ENCODE measurements around the gene SLC27A5.
A peak's percentile ranks its signal among the peaks of the same experiment; 100 is the strongest.

Gene SLC27A5

DNA sequence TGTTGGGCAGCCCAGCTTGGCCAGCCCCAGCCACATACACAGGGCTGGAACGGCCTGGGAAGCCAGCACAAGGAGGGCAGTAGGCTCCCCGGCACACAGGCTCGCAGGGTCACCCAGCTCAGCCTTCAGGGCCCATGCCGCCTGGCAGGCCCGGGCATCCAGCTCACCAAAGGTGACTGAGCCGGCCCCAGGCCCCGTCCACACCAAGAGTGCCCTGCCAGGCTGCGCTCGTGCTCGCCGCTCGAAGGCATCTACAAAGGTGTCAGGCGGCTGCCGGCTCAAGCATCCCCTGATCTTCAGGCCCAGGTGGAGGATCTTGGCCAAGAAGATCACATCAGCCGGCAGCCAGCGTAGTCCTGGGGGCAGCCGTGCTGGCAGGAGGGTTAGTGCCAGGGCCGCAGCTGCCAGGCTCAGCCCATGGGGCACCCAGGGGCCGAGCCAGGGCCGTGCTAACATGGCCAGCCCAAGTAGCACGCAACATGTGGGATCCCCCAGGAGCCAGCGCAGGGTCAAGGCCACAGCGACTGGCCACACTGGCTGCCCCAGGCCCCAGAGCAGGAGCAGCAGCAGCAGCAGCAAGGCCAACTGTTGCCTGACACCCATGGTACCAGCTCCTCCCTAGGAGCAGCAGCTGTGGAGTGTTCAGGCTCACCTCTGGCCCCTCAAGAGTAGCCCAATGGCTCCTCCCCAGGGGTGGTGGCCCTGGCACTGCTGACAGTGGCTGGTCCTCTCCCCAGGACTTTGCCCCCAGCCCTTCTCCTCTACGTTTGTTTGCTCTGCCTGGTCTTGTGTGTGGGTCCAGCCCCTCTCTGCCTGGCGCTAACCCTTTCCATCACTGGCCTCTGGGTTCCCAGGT lies at the start of gene SLC27A5:
Gene SLC27A5 (minus strand): TSS at position 640 of the 856 bp plus-strand sequence. CDS start 37 bp downstream, at position 603.
- H3K27ac Mint-ChIP-seq: peak within 1 kb of the TSS in 1 of 2 donors; percentile 74
- no peak within 1 kb of the TSS for H3K4me3 Mint-ChIP-seq
- no peak for ATAC-seq
- no peaks in the 10 kb centered on the region for H3K27me3 Mint-ChIP-seq
- peaks cover 38% of the 10 kb centered on the region for H3K4me1 Mint-ChIP-seq
- H3K9me3 Mint-ChIP-seq: peaks cover 4 to 12% of the 10 kb centered on the region in 2 donors
- no peak for DNase-seq

DNA sequence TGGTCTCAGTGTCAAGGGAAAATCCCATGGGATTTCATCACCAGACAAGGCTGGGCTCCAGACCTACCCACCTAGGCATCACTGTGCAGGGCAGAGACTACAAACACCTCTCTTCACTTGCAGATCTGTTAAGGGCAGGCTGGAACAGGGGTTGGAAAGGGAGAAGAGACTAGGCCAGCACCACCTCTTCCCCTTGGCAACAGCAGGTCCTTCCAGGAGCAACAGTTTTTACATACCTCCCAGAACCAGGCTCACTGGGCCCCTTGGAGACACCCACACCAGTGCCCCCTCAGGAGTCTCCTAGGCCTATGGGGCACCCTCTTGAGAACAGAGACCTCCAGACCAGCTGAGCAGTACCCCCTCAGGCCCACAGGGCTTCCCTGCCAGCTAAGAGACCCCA lies 49.1 kb upstream of the SLC27A5 start:
- ATAC-seq: no peak
- Mint-ChIP-seq H3K9me3 (no peaks in the 10 kb centered on the region), H3K27ac (no peak overlapping the region), H3K27me3 (no peaks in the 10 kb centered on the region), H3K4me3 (peak overlapping the region; percentile 86 to 97), H3K4me1 (peaks cover 74% of the 10 kb centered on the region)
- no peak for DNase-seq

DNA sequence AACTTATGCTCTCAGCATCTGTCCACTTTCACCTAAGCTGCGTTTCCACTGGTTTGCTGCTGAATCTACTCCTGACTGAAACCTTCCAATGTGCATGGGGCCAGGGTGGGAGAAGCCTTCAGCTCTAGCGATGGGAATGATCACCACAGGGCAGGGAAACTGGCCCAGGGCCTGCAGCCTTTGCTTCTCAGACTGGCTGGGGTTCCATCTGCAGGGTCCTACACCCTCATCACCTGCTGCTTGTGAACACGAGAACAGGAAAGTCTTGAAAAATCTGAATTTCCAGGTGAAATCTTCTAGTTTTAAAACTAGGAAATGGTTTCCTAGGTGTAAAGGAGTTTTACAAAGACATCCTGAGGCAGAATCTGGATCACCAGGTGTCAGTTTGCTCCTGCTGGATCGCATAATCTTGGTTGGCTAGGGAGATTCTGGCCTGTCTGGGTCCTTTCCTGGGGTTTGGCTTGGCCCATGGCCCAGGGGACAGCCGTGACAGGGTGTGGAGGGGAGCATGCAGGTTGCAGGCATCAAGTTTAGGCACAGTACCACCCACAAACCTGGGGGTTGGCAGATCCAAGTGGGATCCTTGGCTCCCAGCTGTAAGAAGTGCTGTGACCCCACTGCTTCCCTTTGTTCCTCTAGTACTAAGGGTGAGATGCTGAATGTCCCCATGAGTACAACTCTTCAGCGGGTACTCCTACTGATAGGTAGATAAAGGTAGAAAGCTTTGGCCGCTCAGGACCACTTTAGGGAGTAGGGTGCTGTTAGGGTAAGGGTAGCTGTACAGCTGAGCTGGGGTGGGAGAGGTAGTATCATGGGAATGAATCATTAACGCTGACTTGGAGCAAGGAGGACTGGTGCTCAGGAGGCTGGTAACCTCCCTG lies 48.5 kb upstream of the SLC27A5 start:
- Mint-ChIP-seq H3K4me3 (peak overlapping the region; percentile 86 to 98), H3K9me3 (no peaks in the 10 kb centered on the region), H3K4me1 (peaks cover 80% of the 10 kb centered on the region), H3K27me3 (no peaks in the 10 kb centered on the region), H3K27ac (peak overlapping the region; percentile 99)
- DNase-seq (no peak), ATAC-seq (no peak)

- H3K4me1 Mint-ChIP-seq: peaks cover 83% of the 10 kb centered on the region
- H3K27me3 Mint-ChIP-seq: no peaks in the 10 kb centered on the region
- peak overlapping the region; percentile 86 to 98 for H3K4me3 Mint-ChIP-seq
- H3K9me3 Mint-ChIP-seq: no peaks in the 10 kb centered on the region
- ATAC-seq (peak; percentile 31), DNase-seq (peak; percentile 42 to 86)
- H3K27ac Mint-ChIP-seq: peak overlapping the region; percentile 99
Observed at GRCh38 chr19:58559275-58560006, 47.6 kb upstream of the SLC27A5 start.

- peak overlapping the region; percentile 99 for H3K27ac Mint-ChIP-seq
- H3K4me3 Mint-ChIP-seq: peak overlapping the region; percentile 86 to 98
- ATAC-seq: peak; percentile 74
Observed at GRCh38 chr19:58558623-58559274, 47.0 kb upstream of the SLC27A5 start.

GRCh38 chr19:58558066-58558622 lies 46.4 kb upstream of the SLC27A5 start, which contains the start of gene UBE2M:
Gene UBE2M (minus strand): TSS chr19:58558611. CDS start chr19:58558381, 230 bp downstream.
- Mint-ChIP-seq H3K27me3 (no peaks in the 10 kb centered on the region), H3K9me3 (no peaks in the 10 kb centered on the region), H3K4me1 (peaks cover 83% of the 10 kb centered on the region), H3K4me3 (peak within 1 kb of the TSS; percentile 86 to 98), H3K27ac (peak within 1 kb of the TSS; percentile 99)
- ATAC-seq: peak; percentile 1
- DNase-seq: no peak

More at GRCh38 chr19:58558623-58559274, 47.0 kb upstream of the SLC27A5 start:
- Mint-ChIP-seq H3K4me1 (peaks cover 84% of the 10 kb centered on the region), H3K9me3 (no peaks in the 10 kb centered on the region), H3K27me3 (no peaks in the 10 kb centered on the region)
- peak; percentile 100 for DNase-seq

GRCh38 chr19:58557221-58558065 lies 45.7 kb upstream of the SLC27A5 start:
- Mint-ChIP-seq H3K9me3 (no peaks in the 10 kb centered on the region), H3K27ac (peak overlapping the region; percentile 99), H3K4me3 (peak overlapping the region; percentile 86 to 98), H3K27me3 (no peaks in the 10 kb centered on the region), H3K4me1 (peaks cover 84% of the 10 kb centered on the region)
- no peak for ATAC-seq
- DNase-seq: no peak

- H3K27ac Mint-ChIP-seq: peak overlapping the region; percentile 99
- ATAC-seq (no peak), DNase-seq (no peak)
- no peaks in the 10 kb centered on the region for H3K27me3 Mint-ChIP-seq
- peak overlapping the region; percentile 86 to 98 for H3K4me3 Mint-ChIP-seq
- H3K9me3 Mint-ChIP-seq: no peaks in the 10 kb centered on the region
- H3K4me1 Mint-ChIP-seq: peaks cover 79% of the 10 kb centered on the region
Observed at GRCh38 chr19:58556622-58557220, 44.9 kb upstream of the SLC27A5 start.

DNA sequence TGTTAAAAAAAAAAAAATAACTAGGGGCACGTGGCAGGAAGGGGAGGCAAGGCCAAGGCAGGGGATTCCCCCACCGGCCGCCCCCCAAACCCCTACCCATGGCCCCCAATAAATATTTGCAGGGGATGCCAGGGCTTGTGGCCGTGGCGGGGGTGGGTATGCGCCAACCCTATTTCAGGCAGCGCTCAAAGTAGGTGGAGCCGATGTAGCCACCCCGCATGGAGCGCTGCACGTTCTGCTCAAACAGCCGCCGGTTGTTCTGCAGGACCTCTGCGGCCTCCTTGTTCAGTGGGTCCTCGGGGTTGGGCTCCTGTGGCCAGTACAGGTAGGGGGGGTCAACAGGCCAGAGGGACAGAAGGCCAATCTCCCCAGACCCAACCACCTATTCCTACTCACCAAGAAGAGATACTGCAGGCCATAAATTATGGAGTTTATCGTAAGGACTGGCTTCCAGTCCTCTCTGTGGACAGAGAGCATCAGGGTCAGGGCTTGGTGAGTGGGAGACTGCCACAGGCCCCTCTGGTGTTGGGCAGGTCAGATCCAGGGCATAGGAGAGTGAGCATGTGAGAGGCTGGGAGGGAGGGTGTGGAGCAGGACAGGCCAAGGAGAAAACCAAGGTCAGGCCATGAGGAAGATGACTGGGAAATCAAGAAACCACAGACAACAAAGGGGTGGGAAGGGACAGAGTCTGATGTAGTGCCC lies 44.3 kb upstream of the SLC27A5 start:
- Mint-ChIP-seq H3K27me3 (no peaks in the 10 kb centered on the region), H3K27ac (peak overlapping the region; percentile 36 to 89), H3K9me3 (no peaks in the 10 kb centered on the region), H3K4me1 (peaks cover 72% of the 10 kb centered on the region), H3K4me3 (peak overlapping the region; percentile 86 to 98)
- ATAC-seq (no peak), DNase-seq (no peak)

DNA sequence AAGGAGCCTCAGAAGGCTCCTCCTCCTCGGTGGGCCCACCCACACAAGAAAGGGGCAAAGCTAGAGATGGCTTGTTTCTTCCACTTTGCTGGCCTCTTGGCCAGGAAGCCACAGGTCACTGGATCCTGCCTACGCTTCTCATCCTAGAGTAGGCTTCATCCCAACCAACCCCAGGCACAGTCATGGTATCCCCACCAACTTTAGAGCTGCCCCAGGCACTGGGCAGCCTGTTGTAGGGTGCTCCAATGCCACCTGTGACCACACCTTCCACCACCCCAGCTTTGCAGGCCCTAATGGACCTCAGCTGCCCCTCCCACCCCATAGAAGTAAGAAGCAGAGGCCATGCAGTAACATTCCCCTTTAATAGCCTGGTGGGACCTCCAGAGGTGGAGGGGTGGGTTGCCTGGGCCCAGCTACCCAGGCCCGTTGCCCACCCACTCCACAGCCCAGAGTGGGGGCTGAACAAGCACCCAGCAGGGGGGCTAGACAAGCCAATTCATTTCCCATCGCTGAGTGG lies 43.6 kb upstream of the SLC27A5 start:
- no peak for ATAC-seq
- Mint-ChIP-seq H3K4me1 (peaks cover 66% of the 10 kb centered on the region), H3K9me3 (no peaks in the 10 kb centered on the region), H3K27me3 (no peaks in the 10 kb centered on the region), H3K4me3 (peak overlapping the region; percentile 97 to 98), H3K27ac (peak overlapping the region; percentile 85 to 94)
- DNase-seq: no peak

- DNase-seq: peak; percentile 97 to 99
- Mint-ChIP-seq H3K4me3 (peak within 1 kb of the TSS; percentile 97 to 98), H3K4me1 (peaks cover 64% of the 10 kb centered on the region), H3K9me3 (no peaks in the 10 kb centered on the region), H3K27me3 (no peaks in the 10 kb centered on the region), H3K27ac (peak within 1 kb of the TSS; percentile 85 to 94)
- ATAC-seq: peak; percentile 60
Observed at GRCh38 chr19:58554494-58555368, 42.9 kb upstream of the SLC27A5 start, which contains the start of gene CHMP2A. Gene CHMP2A (minus strand): TSS chr19:58555105. CDS start chr19:58554212, 893 bp downstream.
